PFSK-1 (cell line): ENCODE measurements around the gene RNF135.

Source experiments
- FOXP2 ChIP-seq: optimal IDR thresholded peaks from 2 replicates; pipeline ENCODE3; 2011; ENCODE audit warnings: borderline replicate concordance, control low read depth, inconsistent platforms; ENCODE audit not compliant: insufficient read depth; ENCODE audit errors: extremely low read length, extremely low read depth
- POLR2AphosphoS5 ChIP-seq: IDR thresholded peaks from 2 replicates; pipeline ENCODE4 v1.6.1; 2012; ENCODE audit warnings: low read depth, mild to moderate bottlenecking, control low read depth, low read length, moderate library complexity
- REST ChIP-seq, 2 experiments: IDR thresholded peaks; 2 replicates each; pipeline versions ENCODE4 v1.6.1 to v1.8.0; 2011 to 2012; ENCODE audit warnings: low read depth in 2 of 2, low read length in 2 of 2, control low read depth in 1 of 2, inconsistent platforms in 1 of 2, mild to moderate bottlenecking in 1 of 2, moderate library complexity in 1 of 2; ENCODE audit not compliant: insufficient read depth in 1 of 2
- SIN3A ChIP-seq: IDR thresholded peaks from 2 replicates; pipeline ENCODE4 v1.6.1; 2012; ENCODE audit warnings: mild to moderate bottlenecking, low read length, moderate library complexity, borderline replicate concordance; ENCODE audit not compliant: insufficient read depth
- TAF1 ChIP-seq: IDR thresholded peaks from 2 replicates; pipeline ENCODE4 v1.6.1; 2012; ENCODE audit warnings: low read length, control low read depth, borderline replicate concordance; ENCODE audit not compliant: insufficient read depth

The RNF135 gene

GRCh38 chr17:30997270-30997669 lies 26.4 kb downstream of the RNF135 start:
- no peak for TF ChIP-seq TAF1
- no peak for TF ChIP-seq FOXP2
- TF ChIP-seq POLR2AphosphoS5, result no peak
- TF ChIP-seq REST (IDR thresholded peaks at IDR 0.05; ENCODE audit: insufficient read depth in 1 of 2, low read depth in 2 of 2, low read length in 2 of 2), result no peak
- no peak for TF ChIP-seq SIN3A

- TF ChIP-seq FOXP2, result no peak
- TF ChIP-seq POLR2AphosphoS5, result no peak
- TF ChIP-seq SIN3A, result no peak
- no peak for TF ChIP-seq REST (IDR thresholded peaks at IDR 0.05; ENCODE audit: insufficient read depth in 1 of 2, low read depth in 2 of 2, low read length in 2 of 2)
- no peak for TF ChIP-seq TAF1
Measured at GRCh38 chr17:30997842-30998241, 27.0 kb downstream of the RNF135 start.

- no peak for TF ChIP-seq POLR2AphosphoS5
- TF ChIP-seq SIN3A, result no peak
- no peak for TF ChIP-seq TAF1
- no peak for TF ChIP-seq FOXP2
- TF ChIP-seq REST (IDR thresholded peaks at IDR 0.05; ENCODE audit: insufficient read depth in 1 of 2, low read depth in 2 of 2, low read length in 2 of 2), result no peak
Measured at GRCh38 chr17:31002047-31002446, 31.2 kb downstream of the RNF135 start.

- TF ChIP-seq FOXP2 (no peak), TAF1 (no peak), REST (IDR thresholded peaks at IDR 0.05; ENCODE audit: insufficient read depth in 1 of 2, low read depth in 2 of 2, low read length in 2 of 2) (no peak), POLR2AphosphoS5 (no peak), SIN3A (no peak)
Measured at GRCh38 chr17:31003225-31003866, 32.5 kb downstream of the RNF135 start.
